GM21619 (cell line): Measurements from ENCODE around the gene CHD6.

Experiments used
- ATAC-seq: cut with Tn5 transposase; IDR thresholded peaks from one replicate; pipeline ENCODE4 v1.9.1; 2021; ENCODE audit not compliant: unreplicated experiment

The CHD6 gene

DNA sequence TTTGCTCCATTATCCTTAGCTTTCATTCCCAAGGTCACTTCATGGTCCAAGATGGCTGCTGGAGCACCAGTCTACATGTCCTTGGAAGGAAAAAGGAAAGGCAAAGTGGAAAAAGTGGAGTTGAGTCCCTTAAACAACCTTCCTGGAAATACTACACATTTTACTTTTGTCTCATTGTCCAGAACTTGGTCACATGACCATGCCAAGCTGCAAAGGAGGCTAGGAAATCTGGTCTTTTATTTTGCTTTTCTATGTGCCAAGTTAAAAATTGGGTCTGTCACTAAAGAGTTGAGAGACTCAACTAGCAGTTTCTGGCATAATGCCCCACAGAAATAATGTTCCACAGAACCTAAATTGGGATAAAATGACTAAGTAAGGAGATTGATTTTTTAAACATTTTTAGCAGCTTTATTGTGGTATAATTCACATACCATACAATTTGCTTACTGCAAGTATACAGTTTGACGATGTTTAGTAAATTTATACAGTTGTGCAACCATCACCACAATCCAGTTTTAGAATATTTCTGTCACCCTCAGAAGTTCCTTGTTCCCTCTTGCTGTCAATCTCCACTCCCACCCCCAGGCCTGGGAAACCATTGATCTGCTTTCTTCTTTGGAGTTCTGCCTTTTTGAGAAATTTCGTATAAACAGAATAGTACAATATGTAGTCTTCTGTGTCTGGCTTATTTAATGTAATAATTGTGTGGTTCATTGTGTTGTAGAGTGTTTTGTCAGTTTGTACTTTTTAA, 5.6 kb upstream of the CHD6 start:
- no peak for ATAC-seq

GRCh38 chr20:41622584-41622983, 4.4 kb upstream of the CHD6 start:
- no peak for ATAC-seq

DNA sequence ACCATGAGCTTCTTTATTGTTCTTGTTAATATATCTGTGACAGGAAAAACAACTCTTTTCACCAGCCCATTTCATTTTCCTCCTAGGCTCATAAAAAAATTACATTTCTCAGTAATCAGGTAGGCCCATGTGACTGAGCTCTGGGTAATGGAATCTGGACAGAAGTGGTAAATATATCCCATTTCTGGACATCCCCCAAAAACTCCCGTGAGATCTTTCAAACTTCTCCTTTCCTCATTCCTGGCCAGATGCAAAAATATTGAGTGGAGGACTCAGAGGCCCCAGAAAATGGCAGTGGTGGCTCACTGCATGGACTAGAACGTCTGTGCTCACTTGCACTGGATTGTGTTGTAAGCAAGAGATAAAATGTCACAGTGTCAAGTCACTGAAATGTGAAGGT, 3.8 kb upstream of the CHD6 start:
- no peak for ATAC-seq

DNA sequence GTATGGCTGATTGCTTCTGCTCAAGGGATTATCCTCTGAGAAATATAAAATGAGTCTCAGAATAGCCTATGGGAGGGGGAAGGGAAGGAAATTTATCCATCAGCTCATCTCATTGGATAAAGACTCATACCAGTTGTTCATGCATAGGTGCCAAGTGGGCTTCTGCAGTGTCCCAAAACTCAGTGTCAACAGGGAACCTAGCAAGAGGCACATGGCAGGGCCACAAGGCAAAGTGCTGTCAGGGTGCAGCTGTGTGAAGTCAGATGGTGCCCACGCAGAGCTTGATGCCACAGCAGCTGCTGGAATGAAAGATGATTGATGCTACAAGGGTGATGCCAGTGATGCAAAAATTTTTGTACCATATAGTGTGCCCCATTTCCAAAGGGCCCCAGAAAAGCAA, 3.2 kb upstream of the CHD6 start:
- ATAC-seq = no peak

- no peak for ATAC-seq
Observed at GRCh38 chr20:41619360-41620100, 1.4 kb upstream of the CHD6 start.

DNA sequence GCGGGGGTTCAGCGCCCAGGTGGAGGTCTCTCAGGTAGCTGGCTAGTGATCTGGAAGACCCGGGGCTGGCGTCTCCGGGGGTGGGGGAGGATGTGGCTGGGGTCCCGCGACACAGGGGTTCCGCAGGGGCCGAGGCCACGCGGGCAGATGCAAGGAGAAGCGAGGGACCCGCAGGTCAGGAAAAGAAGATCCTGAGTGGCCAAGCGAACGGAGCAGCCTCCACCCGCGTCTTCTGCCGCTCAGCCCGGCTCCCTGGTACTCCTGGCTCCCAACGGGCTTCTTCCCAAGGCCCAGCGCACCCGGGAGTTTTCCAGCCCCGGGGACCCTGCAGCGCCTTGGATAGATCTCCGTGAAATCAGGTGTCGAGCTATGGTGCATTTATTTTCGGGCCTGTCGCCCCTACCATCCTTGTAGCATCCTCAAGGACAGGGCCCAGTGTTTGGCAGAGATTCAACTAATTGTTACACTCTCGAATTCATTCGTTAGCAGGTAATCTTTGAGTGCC, 682 bp upstream of the CHD6 start:
- no peak for ATAC-seq

GRCh38 chr20:41617059-41617901, 897 bp downstream of the CHD6 start:
- no peak for ATAC-seq

GRCh38 chr20:41616228-41616627, 1.9 kb downstream of the CHD6 start:
- no peak for ATAC-seq

DNA sequence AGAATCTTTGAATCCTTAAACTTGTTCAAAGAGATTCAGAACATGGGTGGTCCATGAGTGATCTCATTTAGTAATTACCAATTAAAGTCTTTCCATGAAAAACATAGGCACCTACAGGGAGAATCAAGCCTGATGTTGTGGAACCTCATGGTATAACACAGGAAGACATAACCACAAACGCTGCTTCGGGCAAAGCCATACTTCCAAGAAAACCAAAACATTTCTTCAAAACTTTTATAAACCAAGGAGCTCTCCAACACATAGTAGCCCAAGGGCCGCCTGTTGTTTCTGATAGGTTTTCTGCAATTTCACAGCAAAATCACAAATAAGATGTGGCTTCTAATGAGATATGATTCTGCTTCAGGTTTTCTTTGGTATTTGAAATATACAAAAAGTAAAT, 2.5 kb downstream of the CHD6 start:
- no peak for ATAC-seq

GRCh38 chr20:41615110-41615509, 3.1 kb downstream of the CHD6 start:
- no peak for ATAC-seq

DNA sequence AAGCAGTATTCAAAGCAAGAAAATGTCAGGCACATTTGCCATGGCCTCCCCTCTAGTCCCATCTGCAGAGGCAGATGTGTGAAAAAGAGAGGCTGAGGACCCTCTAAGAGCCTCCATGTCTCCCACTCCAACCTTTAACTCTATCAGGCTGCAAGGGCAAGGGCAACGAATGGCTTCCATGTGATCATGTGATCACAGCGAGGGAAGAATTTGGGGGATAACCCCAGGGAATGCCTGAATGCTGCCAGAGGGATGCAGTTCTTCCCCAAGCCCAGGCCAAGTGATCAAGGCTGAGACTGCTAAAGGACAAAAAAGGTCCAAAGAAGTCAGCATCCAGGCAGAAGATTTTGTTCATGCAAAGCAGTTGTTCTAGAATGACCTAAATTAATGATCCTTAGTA, 4.9 kb downstream of the CHD6 start:
- no peak for ATAC-seq

DNA sequence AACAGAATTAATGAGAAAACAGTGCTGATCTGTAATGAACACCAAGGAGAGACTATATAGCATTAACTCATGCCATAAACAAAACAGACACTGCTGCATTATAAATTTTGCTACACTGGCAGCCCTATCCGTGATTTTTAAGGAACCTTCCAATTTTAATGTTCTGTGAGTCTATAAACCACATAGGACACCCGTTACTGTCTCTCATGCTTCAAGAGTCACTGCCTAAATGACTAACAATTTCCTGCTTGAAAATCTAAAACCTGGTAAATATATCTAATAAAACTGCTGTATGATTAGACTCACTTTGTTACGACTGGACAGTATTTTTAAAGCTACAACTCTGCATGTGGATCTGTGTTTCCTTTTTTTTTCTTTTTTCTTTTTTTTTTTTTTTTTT, 8.7 kb downstream of the CHD6 start:
- no peak for ATAC-seq

DNA sequence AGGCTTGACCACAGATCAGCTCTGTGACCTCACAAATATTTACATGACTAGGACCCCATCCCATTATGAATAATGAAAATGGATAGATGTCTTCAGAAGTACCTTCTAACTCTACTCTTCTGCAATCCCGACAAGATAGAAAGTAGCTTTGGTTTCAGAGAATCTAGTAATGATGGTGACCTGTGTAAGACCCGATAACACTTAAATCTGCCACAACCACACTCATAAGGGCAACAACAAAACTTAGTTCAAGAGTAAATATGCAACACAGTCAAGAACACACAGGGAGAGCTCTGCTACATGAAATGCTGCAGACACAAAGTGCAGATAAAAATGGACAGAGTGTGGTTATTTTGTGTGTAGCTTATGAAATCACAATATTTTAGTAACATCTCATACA, 9.6 kb downstream of the CHD6 start:
- ATAC-seq = no peak

GRCh38 chr20:41607791-41608190, 10.4 kb downstream of the CHD6 start:
- no peak for ATAC-seq

DNA sequence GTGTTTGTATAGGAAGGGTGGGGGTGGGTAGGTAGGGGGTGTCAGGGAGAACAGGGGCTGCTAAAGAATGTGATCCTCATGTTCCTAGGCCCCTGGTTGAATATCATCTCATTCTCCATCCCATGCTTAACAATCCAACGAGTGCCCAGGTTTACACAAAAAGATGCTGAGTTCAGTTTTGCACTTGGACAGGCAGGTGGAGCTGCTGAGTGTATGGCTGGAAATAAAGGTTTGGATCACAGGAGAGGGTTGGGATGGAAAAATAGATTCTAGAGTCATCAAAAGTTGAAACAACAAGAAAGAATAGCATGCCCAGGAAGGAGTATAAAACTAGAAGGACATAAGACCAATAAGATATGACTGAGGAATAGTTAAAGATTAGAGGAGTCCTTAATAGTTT, 14.2 kb downstream of the CHD6 start:
- ATAC-seq = no peak

GRCh38 chr20:41601742-41602141, 16.4 kb downstream of the CHD6 start:
- ATAC-seq = no peak

GRCh38 chr20:41600926-41601631, 17.1 kb downstream of the CHD6 start:
- no peak for ATAC-seq

DNA sequence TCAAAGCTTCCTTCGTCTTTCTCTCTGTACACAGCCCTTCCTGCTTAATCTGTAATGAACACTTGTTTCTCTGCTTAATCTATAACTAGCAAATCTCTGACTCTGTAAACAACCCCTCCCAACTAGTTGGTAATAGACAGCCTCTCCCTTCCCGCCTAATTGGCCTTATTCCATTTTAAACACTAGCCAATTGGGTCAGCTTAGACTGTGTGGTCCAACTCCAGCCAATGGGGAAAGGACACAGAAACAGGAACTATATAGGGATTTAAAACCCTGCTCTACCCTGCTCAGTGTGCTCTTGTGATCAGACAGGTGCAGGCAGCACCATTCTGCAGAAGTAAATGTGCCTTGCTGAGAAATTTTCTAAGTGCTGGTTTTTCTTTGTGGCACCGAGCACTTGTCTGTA, 18.5 kb downstream of the CHD6 start:
- ATAC-seq = no peak

DNA sequence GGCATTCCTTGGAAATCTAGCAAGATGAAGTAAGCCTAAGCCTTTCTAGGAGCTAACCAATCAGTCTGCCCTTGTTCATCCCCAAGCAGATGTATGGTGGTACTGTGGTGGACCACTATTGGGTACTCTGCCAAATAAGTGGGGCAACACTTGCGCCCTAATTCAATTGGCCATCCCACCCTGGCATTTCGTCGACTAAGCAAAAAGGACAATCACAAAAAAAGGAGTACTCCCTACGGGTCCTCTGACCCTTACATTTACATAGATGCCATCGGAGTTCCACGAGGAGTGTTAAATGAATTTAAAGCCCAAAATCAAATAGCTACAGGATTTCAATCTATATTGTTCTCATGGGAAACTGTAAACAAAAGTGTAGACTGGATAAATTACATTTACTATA, 19.5 kb downstream of the CHD6 start:
- no peak for ATAC-seq

DNA sequence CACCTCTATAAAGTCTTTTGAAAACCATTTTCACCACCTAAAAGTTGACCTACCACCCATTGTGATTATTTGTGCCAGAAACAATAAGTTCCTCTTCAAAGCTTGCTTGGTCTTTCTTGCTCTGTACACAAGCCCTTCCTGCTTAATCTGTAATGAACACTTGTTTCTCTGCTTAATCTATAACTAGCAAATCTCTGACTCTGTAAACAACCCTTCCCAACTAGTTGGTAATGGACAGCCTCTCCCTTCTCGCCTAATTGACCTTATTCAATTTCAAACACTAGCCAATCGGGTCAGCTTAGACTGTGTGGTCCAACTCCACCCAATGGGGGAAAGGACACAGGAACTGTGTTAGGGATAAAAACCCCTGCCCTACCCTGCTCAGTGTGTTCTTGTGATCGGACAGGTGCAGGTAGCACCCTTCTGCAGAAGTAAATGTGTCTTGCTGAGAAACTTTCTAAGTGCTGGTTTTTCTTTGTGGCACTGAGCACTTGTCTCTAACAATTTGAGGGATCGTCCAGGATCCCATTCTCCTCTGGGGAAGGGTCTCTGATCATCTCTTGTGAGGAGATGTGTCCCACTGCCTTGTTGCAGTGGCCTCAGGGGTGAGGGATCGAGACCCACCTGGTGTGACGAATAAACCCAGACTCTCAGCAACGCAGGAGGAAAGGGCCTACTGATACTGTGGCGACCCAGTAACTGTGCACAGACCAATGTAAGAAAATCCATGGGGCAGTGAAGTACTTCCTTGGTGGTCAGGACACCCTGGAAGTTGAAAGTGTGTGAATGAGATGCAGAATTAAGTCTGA, 23.5 kb downstream of the CHD6 start:
- no peak for ATAC-seq
